ENCODE measurements around the gene CNRIP1.
A peak's percentile ranks its signal among the peaks of the same experiment; 100 is the strongest.

CNRIP1 gene

DNA sequence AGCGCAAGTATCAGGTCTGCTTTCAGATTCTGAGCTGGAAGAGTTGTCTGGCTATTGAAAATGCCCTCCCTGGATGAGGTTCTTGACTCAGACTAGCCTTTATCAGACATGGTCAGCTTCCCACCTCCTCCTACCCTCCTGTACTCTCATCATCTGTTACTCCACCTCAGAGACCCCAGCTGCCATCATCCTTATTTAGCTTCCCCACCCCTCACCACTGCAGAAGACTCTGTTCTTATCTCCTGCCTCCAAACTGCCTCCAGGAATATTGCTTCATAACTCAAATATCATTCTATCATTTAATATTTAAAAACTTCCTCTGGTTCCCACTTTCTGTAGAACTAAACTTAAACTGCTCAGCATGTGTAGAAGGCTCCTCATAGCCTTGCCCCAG is 36.3 kb downstream of the CNRIP1 start:
- no peak for TF ChIP-seq CTCF (conservative IDR thresholded peaks at IDR 0.05; ENCODE audit: low read depth, low read length)
- no peak overlapping the region for H3K4me3 ChIP-seq (ENCODE audit: low read length)
- no peak for DNase-seq (ENCODE audit: low read depth)

DNA sequence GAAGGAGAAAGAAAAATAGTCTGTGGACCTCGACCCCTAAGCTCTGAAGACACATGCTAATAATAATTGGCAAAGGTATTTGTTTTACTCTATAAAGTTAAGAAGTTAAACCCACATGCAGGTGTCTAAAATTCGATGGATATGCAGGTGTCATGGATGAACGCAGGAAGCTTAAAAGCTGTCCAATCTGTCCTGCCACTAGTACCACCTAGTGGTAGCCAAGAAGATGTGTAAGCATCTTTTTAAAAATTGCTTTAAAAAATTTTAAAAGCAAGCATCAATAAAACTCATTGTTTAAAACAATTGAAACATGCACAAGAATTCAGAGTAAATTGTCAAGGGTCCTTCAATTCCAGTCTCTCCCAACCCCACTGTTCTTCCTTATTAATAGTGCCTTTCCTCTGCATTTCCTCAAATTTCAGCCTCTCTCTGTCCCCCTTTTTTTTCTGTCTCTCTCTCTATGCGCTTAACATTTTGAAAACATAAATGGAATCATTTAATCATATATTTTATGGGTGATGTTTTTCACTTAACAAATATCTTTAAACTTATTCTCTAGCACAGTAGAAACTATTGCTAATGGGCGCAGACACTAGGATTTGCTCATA is 36.8 kb downstream of the CNRIP1 start:
- DNase-seq (ENCODE audit: low read depth), result no peak
- peak; percentile 84 for TF ChIP-seq CTCF (conservative IDR thresholded peaks at IDR 0.05; ENCODE audit: low read depth, low read length)
- H3K4me3 ChIP-seq (ENCODE audit: low read length), result no peak overlapping the region

GRCh38 chr2:68280796-68281195 is 39.0 kb downstream of the CNRIP1 start:
- H3K4me3 ChIP-seq (ENCODE audit: low read length), result no peak overlapping the region
- TF ChIP-seq CTCF (conservative IDR thresholded peaks at IDR 0.05; ENCODE audit: low read depth, low read length), result no peak
- DNase-seq (ENCODE audit: low read depth), result no peak

GRCh38 chr2:68280348-68280747 is 39.4 kb downstream of the CNRIP1 start:
- DNase-seq (ENCODE audit: low read depth), result no peak
- no peak overlapping the region for H3K4me3 ChIP-seq (ENCODE audit: low read length)
- no peak for TF ChIP-seq CTCF (conservative IDR thresholded peaks at IDR 0.05; ENCODE audit: low read depth, low read length)

- TF ChIP-seq CTCF (conservative IDR thresholded peaks at IDR 0.05; ENCODE audit: low read depth, low read length), result no peak
- DNase-seq (ENCODE audit: low read depth), result no peak
- no peak overlapping the region for H3K4me3 ChIP-seq (ENCODE audit: low read length)
These were observed 40.1 kb downstream of the CNRIP1 start for GRCh38 chr2:68279691-68280090.

- no peak for TF ChIP-seq CTCF (conservative IDR thresholded peaks at IDR 0.05; ENCODE audit: low read depth, low read length)
- H3K4me3 ChIP-seq (ENCODE audit: low read length), result no peak overlapping the region
- DNase-seq (ENCODE audit: low read depth), result no peak
These were observed 41.6 kb downstream of the CNRIP1 start for GRCh38 chr2:68278169-68278568.

DNA sequence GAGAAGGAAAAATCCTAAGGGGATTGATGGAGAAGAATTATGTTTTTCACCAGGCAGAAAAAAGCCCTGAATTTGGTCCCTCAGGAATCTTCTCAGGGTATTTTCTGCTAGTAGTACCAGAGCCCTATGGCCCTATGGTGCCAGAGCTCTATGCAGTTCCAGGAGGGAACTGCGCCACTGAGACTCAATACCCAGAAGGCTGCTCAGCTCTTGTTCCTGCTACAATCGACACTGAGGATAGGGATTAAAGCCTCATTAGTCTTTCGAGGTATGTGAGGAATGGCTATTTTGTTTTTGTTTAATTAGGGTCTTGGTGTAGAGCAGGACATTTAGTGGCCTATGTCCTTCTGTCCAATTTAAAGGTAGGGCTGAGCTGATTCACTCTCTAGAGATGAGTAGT is 45.7 kb downstream of the CNRIP1 start:
- TF ChIP-seq CTCF (conservative IDR thresholded peaks at IDR 0.05; ENCODE audit: low read depth, low read length), result peak; percentile 1
- no peak overlapping the region for H3K4me3 ChIP-seq (ENCODE audit: low read length)
- DNase-seq (ENCODE audit: low read depth), result no peak

All from retinal pigment epithelial cell (primary cell).